Neutrophil (primary cell): ENCODE results near the gene ANKRD13B.

Source experiments
- H3K27ac ChIP-seq: fragments of 200-600 bp; sonication (generic); 2 replicates; pipeline ENCODE4 v1.5.1; 2016; ENCODE audit warnings: mild to moderate bottlenecking, moderate library complexity
- H3K27me3 ChIP-seq: fragments of 200-600 bp; sonication (generic); 2 replicates; pipeline ENCODE4 v1.6.0; 2016; ENCODE audit warnings: mild to moderate bottlenecking
- H3K36me3 ChIP-seq: fragments of 200-600 bp; sonication (generic); 2 replicates; pipeline ENCODE4 v1.5.1; 2017
- H3K4me1 ChIP-seq, 2 experiments: fragments of 200-600 bp in 1 of 2; sonication (generic) in 1 of 2; 1 replicate in 1 of 2; 2 replicates in 1 of 2; pipeline versions ENCODE4 v1.5.1 to v1.6.1; 2013 to 2016; ENCODE audit warnings: low read depth in 1 of 2, low read length in 1 of 2, mild to moderate bottlenecking in 1 of 2, moderate library complexity in 1 of 2; ENCODE audit not compliant: control insufficient read depth in 1 of 2, insufficient read depth in 1 of 2
- H3K4me3 ChIP-seq, 2 experiments: fragments of 200-600 bp in 1 of 2; sonication (generic) in 1 of 2; 1 replicate in 1 of 2; 2 replicates in 1 of 2; pipeline ENCODE4 v1.5.1; 2013 to 2016; ENCODE audit warnings: low read depth in 1 of 2, low read length in 1 of 2, mild to moderate bottlenecking in 1 of 2, moderate library complexity in 1 of 2
- H3K9me3 ChIP-seq: fragments of 200-600 bp; sonication (generic); 2 replicates; pipeline ENCODE4 v1.5.1; 2016
- CTCF ChIP-seq: fragments of 200-600 bp; sonication (generic); IDR thresholded peaks from 2 replicates; pipeline ENCODE4 v1.5.1; 2016; ENCODE audit warnings: antibody characterized with exemption

The ANKRD13B gene

GRCh38 chr17:29607557-29608195 lies 14.7 kb downstream of the ANKRD13B start:
- Histone ChIP-seq H3K4me3 (no peak overlapping the region), H3K36me3 (no peaks in the 10 kb centered on the region), H3K27ac (no peak overlapping the region), H3K27me3 (peaks cover 24% of the 10 kb centered on the region), H3K9me3 (no peaks in the 10 kb centered on the region), H3K4me1 (peaks cover 0 to under 1% of the 10 kb centered on the region in 2 experiments)
- no peak for TF ChIP-seq CTCF

GRCh38 chr17:29608986-29609385 lies 16.1 kb downstream of the ANKRD13B start:
- Histone ChIP-seq H3K27ac (no peak overlapping the region), H3K4me3 (no peak overlapping the region), H3K4me1 (peaks cover 12 to 14% of the 10 kb centered on the region in 2 experiments), H3K36me3 (no peaks in the 10 kb centered on the region), H3K9me3 (no peaks in the 10 kb centered on the region), H3K27me3 (peaks cover 37% of the 10 kb centered on the region)
- TF ChIP-seq CTCF: no peak

GRCh38 chr17:29610395-29610794 lies 17.5 kb downstream of the ANKRD13B start:
- Histone ChIP-seq H3K4me1 (peaks cover 24% of the 10 kb centered on the region in 2 experiments), H3K27me3 (peaks cover 52% of the 10 kb centered on the region), H3K27ac (no peak overlapping the region), H3K9me3 (no peaks in the 10 kb centered on the region), H3K4me3 (no peak overlapping the region), H3K36me3 (no peaks in the 10 kb centered on the region)
- no peak for TF ChIP-seq CTCF

- no peak overlapping the region for H3K4me3 ChIP-seq
- peaks cover 35 to 36% of the 10 kb centered on the region in 2 experiments for H3K4me1 ChIP-seq
- no peaks in the 10 kb centered on the region for H3K9me3 ChIP-seq
- H3K36me3 ChIP-seq: no peaks in the 10 kb centered on the region
- TF ChIP-seq CTCF: no peak
- no peak overlapping the region for H3K27ac ChIP-seq
- H3K27me3 ChIP-seq: peaks cover 63% of the 10 kb centered on the region
Measured at GRCh38 chr17:29611351-29612093, 18.6 kb downstream of the ANKRD13B start.

GRCh38 chr17:29612094-29612403 lies 19.1 kb downstream of the ANKRD13B start:
- Histone ChIP-seq H3K27ac (no peak overlapping the region), H3K36me3 (no peaks in the 10 kb centered on the region), H3K27me3 (peaks cover 68% of the 10 kb centered on the region), H3K4me3 (no peak overlapping the region), H3K9me3 (no peaks in the 10 kb centered on the region), H3K4me1 (peaks cover 40 to 41% of the 10 kb centered on the region in 2 experiments)
- TF ChIP-seq CTCF: no peak
